Measurements from ENCODE around the gene CACNA2D2. TPM values are rescaled to one million over a fixed set of nuclear protein-coding genes. Genes with fewer than 3 reads are reported as not detected.
A peak's percentile ranks its signal among the peaks of the same experiment; 100 is the strongest.

CACNA2D2 gene
- 0.02 and 0.06 TPM in 2 replicates for total RNA-seq (2014; rRNA removed; shearing (Covaris generic))
- 0.10 TPM in 1 of 2 replicates, not detected in the other for polyA plus RNA-seq (2014; cell fraction: nucleus; rRNA removed)

DNA sequence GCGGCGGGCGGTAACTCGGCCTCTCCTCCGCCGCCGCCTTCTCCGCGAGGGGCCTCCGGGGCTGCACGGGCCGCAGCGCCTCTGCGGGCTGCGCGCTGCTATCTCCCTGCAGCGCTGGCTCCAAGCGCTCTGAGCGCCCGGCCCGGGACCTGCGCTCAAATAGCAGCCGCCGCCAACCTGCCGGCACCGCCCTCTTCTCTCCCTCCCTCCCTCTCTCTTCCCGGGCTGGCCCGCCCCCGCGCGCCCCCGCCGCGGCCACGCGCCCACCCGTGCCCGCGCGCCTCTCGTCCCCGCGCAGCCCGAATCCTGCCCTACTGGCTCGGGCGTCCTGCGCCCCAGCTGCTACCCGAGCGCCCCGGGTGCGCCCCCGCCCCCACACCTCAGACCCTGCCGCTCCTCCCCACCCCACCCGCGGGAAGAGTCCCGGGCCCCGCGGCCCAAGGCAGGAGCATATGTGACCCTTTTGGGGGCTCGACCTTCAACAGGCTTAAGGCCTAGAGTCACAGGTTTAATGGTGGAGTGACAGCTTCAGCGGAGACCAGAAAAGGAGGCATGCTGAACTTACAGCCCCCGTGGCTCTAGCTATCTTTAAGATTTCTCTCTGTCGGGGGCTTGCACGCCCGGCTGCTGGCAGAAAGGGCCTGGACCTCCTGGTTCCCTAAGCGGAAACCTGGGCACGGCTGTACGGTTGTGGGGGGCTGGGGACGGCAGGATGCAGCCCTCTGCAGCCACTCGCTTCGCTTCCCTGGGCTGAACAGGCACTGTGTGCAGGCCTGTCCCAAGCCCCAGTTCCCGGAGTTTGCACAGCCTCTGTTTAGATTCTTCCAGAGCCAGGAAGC lies at the start of gene CACNA2D2:
TSS of gene CACNA2D2 (minus strand) at position 131 of the 839 bp plus-strand sequence. CDS start 211 bp downstream, outside the sequence.
- peak; percentile 6 for DNase-seq (ENCODE audit: extremely low read depth, low read depth)

DNA sequence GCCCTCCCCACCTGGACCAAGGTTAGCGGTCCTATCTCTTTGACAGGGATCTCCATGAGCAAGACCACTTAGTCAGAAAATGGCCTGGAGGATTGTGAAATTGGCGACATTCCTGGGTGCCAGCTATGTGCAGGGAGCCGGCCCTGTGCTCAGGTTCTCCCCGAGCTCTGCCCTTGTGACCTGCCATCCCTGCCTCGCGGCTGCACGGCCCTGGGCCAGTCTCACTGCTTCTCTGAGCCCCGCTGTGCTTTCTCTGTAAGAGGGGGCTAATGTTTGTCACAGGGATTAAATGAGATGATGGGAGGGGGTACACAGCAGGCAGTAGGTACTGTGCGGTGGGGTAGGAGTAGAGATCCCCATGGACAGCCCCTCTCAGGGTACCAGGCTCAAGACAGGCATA lies 49.2 kb upstream of the CACNA2D2 start:
- DNase-seq (ENCODE audit: extremely low read depth, low read depth): no peak

DNA sequence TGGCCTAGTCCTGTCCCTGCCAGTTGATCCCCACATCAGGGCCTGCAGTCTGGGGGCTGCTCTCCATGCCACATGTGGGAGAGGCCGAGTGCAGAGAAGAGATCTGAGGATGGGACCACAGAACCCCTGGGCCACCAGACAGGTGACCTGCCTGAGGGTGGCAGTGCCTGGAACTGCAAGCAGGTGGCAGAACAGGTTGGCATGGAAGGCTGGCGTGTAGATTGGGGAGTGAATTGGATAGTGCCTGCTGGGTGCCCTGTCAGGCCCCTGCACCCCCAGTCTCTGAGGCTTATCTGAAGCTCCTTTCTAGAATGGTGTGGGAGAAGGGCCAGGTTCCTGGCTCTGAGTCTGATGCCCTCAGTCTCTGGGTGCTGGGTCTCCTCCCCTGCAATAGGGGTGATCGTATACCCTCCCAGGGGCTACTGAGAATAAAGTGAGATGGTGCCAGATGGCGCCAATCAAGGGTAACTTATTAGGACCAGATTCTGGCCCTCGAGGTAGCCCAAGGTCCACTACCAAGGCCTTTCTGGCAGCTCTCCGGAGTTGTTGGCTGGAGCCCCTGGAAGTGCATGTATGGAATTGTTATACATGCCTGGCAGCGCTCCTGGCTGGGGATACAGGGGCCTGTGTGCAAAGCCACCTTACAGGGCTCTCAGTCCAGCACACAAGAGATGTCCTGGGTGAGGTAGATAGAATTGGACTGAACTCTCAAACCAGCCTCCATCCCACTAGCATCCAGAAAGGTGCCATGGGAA lies 48.4 kb upstream of the CACNA2D2 start:
- DNase-seq (ENCODE audit: extremely low read depth, low read depth): no peak

DNA sequence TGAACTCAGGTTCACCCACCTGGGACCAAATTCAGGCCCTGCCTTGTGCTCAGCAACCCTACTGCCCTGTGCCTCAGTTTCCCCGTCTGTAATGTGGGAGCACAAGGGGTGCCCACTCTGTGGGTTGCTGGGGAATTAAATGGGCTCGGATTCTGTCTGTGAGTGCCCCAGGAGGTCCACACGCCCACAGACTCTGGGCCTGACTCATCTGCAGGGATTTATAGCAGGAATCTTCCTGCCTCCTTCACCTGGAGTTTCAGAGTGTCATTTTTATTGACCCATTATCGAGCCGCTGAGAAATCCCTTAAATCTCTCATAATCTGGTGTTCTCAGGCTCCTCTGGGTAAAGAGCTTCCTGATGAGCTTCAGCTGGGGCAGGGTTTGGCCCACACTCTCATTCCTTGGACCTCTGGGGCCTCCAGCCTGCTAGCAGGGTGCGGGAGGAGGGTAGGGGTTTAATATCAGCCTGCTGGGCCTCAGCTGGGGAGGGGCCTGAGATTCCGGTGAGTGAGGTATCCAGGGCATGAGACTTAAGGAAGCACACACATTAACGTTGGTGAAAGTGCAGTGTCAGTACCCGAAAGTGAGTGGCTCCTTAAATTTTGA lies 47.7 kb upstream of the CACNA2D2 start:
- DNase-seq (ENCODE audit: extremely low read depth, low read depth): no peak

DNA sequence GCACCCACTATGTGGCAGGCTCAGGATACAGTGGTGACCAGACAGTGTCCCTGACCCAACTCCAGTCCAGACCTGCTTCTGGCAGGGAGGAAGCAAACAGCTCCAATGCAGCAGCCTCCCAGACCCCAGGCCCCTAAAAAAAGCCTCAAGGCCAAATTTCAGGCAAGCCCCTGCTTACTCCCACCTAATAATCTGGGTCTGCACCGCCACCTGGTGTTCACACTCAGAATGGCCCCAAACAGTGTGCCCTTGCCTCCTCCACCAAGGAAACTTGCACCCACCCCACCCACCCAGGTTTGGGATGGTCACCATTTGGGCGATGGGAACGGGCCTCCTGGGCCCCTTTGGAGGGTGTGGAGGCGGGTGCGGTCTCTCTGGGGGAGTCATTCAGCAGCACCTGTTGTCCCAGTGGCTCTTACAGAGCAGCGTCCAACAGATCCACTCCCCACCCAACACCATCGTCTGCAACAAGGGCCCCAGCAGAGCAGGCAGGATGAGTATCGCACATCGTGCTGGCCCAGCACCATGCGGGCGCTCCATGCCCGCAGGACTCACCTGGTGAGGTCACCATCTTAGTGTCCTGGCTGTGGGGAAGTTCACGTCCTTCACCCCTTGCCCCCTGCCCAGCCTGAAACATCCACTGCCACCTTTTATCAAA lies 46.8 kb upstream of the CACNA2D2 start:
- no peak for DNase-seq (ENCODE audit: extremely low read depth, low read depth)

DNA sequence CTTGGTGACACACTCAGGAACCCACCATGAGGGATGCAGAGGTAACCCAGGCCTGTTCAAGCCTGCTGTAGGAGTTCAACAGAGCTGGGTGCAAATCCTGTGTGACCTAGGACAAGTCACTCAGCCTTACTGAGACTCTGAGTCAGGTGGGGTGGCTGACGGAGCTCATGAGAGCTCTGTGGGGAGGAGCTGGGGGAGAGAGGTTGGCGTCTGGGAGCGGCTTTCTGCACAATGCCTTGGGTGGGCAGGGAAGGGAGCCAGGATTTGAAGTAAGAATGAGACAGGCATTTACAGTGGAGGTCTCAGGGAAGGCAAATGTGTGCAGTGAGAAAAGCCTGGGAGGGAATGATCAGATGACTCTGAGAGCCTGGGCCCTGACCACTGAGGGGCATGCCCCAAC lies 45.8 kb upstream of the CACNA2D2 start:
- no peak for DNase-seq (ENCODE audit: extremely low read depth, low read depth)

DNA sequence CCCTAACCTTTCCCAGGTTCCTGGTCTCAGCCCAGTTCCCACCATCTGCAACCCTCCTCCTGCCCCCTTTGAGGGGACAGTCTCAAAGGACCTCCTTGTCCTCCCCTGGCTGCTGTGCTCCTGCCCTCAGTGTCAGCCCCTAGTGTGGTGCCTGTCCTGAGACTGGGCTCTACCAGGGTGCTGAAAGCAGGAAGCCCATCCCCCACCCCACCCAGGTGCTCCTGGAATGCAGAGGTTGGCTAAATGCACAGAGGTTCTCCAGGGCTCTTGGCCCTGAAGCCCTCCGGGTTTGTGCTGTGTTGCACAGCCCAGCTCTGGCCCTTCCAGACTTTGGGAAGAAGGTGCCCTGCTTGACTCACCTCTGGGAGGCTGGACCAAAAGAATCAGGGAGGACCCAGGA lies 42.3 kb upstream of the CACNA2D2 start:
- no peak for DNase-seq (ENCODE audit: extremely low read depth, low read depth)

DNA sequence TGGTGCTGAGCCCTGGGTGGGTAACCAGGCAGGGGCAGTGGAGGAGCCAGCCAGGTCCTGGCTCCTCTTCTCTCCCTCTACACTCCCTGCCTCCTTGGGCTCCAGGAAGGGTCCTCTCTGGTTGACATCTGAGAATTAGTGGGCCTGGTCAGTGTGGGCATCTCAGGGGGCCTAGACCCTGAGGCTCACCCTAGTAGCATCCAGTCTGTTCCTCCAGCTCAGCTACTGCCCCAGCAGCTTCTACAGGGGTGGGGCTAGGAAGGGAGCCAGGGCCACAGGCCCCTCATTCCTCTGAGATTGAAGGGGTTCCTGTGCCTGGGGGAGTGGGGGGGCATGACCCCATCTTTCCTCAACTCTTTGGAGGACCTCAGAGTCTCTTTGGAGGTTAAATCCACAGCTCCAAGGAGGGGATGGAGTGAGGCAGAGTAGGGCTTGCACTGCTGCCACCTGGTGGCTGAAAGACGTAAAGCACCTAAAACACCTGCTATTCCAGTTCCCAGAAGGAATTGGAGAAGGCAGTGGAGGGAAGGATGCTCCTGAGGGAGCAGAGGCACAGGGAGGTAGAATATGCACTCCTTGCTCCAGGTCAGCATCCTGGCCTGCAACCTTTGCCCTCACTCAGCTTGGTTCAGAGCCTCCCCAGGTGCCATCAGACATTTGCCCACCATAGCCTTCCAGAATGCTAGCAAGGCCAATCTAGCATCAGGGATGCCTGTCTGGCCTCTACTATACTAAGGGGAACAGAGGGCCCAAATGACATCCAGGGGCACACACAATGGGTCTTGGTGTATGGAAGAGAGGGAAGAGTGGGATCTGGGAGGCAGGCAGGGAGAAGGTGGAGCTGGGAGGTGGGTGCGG lies 39.0 kb upstream of the CACNA2D2 start:
- DNase-seq (ENCODE audit: extremely low read depth, low read depth): peak; percentile 49

DNA sequence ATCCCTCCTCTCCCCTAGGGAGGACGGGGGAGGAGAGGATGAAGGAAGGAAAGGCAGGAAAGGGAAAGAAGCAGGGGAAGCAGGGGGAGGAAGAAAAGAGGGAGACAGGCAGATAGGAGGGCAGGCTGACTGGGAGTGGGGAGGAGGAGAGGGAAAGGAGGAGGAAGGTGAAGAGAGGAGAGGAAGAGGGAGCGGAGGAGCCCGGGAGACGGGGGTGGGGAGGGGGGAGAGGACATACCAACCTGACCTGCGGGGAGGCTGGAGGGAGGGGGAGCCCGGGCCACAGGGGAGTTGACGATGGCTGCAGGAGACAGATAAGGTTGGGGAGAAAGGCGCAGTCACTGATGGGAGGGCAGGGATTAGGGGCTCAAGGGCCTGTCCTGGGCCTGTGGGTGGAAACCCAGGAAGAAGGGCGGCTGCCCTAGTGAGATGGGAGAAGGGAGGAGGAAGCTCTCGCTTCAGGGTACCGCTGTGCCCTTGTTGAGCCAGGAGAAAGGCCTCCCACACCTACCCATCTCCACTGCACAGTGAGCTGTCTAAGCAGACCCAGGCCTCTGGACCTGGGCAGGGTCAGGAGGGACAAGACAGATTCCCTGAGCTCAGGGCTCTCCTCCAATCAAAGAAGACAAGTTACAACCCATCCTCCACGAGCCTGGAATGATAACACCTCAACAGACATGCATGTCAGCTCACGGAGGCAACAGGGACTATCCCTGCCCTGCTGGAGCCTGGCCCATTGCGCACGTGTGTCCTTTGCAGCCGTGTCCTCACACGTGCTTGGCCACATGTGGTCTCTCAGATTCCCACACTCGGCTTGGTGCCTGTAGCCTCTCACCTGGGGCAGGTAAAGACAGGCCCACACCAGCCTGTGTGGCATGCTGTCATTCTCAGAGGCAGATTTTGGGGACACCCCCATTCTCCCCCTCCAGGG lies 36.2 kb upstream of the CACNA2D2 start:
- DNase-seq (ENCODE audit: extremely low read depth, low read depth): no peak

DNA sequence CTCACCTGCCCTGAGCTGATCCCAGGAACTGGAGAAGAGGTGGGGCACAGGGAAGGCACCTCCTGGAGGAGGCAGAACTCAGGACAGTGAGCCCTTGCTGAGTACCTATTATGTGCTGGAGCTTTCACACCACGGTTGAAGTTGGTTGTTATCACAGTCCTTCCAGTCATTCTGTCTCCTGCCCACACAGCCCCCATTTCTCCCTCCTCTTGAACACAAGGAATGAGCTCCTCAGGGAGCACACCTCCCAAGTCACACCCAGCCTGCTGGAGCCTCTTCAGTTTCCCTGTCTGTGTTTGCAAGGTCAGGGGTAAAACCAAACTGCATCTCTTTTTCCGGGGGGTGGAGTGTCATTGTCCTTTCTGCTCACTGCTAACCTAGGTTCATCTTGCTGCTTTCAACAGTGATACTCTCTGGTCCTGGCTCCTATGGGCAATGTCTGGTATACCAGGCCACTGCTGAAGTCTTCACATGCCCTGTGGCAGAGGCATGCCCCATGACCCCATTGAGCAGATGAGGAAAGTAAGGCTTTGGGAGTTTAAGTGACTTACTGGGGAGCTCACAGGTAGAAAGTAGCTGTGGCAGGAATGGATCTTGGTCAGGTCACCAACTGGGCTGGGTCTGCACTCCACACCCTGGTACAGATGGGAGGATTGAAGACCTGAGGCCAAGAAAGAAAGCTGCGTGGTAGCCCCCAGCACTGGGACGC lies 34.1 kb upstream of the CACNA2D2 start:
- no peak for DNase-seq (ENCODE audit: extremely low read depth, low read depth)

DNA sequence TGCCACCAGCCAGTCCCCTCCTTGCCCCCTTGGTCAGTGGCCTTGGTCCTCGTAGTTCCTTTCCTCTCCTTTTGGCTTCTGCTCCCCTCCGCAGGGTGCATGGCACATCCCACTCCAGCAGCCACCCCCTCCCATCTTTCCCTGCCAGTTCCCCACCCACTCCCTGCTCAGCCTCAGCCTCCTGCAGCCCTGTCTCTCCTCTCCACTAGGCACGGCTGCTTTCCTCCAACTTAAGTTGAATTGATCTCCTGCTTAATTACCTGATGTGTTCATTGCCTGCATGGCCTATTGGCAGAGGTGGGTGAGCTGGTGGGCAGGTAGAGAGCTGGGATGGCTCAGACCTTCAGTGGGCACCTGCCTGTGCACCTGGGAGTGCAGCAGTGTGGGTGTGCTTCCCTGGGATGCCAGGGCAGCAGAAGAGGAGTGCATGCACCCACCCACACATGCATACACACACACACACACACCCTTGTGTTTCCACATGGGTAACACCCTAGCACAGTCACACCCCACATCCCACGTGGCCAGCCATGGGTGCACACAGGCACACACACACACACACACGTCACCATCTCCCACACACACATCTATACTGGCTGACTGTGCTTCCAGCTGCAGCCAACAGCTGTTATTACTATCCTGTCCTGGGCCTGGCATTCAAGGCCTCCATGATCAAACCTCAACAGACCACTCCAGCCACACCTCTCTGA lies 33.2 kb upstream of the CACNA2D2 start:
- DNase-seq (ENCODE audit: extremely low read depth, low read depth): no peak

DNA sequence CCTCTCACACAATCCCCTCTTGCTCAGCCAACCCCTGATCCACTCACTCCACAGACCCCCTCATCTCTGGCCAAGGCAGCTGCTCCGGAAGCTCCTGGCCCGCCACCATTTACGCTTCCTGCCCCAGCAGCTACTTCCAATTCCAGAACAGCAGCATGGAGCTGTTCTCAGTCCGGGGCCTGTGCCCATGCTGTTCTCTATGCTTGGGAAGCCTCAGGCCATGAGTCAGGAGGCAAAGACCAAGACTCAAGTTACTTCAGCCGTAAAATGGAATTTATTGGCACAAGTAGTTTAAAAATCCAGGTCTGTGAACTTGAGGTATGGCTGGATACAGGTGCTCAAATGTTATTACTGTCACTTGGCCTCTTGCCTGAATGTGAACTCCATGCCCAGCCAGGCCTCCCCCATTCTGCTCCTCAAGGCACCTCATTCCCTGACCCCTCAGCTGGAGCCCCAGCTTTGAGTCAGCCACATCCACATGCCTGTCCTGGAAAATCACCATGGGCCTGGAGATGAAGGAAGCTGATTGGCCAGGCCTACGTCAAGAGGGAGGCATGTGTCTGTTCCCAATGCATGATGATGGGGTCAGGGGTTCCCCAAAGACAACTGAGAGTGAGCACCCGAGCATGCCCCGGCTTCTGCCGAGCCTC lies 31.4 kb upstream of the CACNA2D2 start:
- no peak for DNase-seq (ENCODE audit: extremely low read depth, low read depth)

DNA sequence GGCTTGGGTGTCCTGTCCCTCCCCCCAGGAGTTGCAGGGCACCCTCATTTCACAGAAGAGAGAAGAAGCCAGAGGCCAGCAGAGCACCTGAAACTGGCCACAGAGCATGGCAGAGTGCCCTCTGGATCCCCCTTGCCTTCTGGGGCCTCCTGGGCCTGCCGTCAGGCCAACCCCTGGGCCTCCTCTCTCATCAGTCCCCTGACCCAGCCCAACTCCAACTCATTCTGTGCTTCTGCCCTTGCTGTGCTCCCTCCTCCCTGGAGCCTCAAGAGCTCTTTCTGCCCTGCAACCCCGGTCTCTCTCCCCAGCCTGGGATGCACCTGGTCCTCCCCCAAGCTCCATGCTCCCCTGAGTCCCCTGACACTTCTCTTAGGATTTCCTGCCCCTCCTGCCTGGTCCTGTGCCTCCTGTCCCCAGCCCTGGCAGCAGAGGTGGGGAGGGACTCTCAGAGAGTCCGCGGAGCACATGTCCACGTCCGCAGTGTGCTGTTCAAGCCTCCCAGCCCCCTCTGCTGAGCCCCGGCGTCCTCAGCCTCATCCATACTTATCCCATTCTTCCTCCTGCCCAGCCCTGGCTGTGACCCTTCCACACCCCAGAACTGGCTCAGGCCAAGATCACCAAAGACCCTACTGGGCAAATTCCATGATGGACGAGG lies 30.5 kb upstream of the CACNA2D2 start:
- no peak for DNase-seq (ENCODE audit: extremely low read depth, low read depth)

DNA sequence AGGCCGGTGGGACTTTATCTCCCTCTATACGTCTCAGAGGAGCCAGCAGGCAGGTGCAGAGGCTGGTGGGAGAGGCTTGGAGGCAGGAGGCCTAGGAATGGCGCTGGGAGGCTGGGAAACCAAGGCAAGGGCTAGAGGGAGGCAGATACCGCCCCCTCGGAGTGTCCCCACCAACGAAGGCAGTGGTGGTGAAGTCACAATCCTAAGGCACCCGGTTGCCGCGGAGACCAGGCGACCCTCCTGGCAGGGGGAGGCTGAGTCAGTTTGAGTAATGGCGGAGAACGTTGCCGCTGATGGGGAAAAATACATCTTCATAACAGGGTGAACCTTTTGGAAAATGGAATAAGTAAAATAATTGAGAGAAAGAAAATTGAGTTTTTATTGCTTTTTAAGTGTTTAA lies 29.9 kb upstream of the CACNA2D2 start:
- no peak for DNase-seq (ENCODE audit: extremely low read depth, low read depth)

DNA sequence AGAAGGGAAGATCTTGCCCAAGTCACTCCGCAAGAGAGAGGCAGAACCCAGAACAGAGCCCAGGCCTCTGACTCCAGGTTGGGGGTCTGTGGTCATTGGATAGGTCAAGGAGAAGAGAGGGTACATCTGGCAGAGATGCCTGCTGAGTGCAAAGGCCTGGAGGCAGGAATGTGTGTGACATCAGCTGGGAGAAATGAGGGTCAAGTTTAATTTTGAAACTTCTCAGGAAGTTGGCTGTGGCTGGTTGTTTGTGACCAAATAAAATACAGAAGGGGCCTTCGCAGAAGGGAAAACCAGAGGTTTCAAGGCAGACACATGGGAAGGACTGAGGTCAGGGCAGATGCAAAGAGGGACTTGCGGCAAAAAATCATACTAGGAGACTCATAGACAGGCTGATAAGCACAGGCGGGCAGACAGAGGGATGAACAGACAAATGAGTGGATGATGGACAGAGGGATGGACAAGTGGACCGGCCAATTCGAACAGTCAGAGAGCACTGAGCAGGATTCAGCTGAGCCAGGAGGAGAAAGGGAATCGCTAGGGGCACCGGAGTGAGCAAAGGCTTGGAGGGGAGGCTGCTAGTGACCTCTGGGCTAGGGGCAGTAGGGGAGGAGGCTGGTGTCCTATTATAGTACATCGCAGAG lies 28.8 kb upstream of the CACNA2D2 start:
- DNase-seq (ENCODE audit: extremely low read depth, low read depth): no peak

DNA sequence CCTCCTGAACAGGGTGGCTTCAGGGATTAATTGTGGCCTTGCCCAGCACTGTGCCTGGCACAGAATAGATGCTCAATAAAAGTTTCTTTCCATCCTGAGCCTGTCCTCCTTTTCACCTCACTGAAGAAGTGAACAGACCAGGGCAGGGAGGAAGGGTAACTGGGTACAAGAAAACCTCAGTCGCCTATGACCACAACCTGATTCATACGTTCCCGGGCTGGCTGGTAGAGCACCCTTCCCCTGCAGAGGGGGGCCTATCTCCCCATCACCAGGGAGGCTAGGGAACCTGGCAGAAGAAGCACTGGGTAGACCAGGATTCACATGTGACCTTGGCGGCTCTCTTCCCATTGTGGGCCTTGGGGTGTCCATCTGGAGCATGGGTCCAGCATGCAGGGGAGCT lies 27.8 kb upstream of the CACNA2D2 start:
- no peak for DNase-seq (ENCODE audit: extremely low read depth, low read depth)
